B cell (primary cell): ENCODE measurements around the gene CTDSPL2.

Source experiments
- EZH2 ChIP-seq: IDR thresholded peaks from 2 replicates; pipeline ENCODE4 v1.6.1; 2012; ENCODE audit warnings: borderline replicate concordance, low read depth, mild to moderate bottlenecking, moderate library complexity, low read length; ENCODE audit not compliant: insufficient read depth, poor library complexity, severe bottlenecking
- TF ChIP-seq, protein P1 (sequence below): fragments of 200-600 bp; IDR thresholded peaks from one replicate; pipeline ENCODE4 v1.8.0; 2022; ENCODE audit warnings: antibody characterized with exemption, mild to moderate bottlenecking

DNA sequence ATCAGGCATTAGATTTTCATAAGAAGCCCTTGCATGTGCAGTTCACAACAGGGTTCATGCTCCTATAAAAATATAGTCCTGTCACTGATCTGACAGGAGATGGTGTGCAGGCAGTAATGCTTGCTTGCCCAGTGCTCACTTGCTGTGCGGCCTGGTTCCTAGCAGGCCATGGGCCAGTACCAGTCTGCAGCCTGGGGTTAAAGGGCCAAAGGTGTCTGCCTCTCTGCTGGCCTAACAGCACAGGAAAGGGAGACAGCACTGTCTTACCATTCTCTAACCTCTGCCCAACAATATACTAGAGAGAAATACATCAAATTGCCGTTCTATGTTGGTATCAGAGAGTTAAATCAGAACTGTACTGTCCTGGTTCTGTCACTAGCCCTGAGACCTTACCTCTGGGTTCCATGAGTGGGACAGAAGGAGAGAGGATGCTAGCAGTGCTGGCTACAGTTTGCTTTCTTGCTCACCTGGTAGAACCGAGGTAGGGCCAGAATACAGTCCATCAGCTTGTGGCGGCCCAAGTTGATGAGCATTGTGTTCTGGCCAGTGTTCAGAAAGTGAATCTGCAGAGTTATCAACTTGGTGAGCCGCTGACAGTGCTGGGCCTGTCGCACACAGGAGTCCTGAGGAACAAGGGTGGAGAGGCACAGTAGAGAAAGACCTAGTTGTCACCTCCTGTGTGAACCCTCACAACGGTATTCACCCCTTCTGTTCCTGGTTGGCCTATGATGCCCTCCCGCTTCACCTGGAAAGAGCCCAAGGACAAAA lies 138.1 kb downstream of the CTDSPL2 start:
- TF ChIP-seq, protein P1, sequence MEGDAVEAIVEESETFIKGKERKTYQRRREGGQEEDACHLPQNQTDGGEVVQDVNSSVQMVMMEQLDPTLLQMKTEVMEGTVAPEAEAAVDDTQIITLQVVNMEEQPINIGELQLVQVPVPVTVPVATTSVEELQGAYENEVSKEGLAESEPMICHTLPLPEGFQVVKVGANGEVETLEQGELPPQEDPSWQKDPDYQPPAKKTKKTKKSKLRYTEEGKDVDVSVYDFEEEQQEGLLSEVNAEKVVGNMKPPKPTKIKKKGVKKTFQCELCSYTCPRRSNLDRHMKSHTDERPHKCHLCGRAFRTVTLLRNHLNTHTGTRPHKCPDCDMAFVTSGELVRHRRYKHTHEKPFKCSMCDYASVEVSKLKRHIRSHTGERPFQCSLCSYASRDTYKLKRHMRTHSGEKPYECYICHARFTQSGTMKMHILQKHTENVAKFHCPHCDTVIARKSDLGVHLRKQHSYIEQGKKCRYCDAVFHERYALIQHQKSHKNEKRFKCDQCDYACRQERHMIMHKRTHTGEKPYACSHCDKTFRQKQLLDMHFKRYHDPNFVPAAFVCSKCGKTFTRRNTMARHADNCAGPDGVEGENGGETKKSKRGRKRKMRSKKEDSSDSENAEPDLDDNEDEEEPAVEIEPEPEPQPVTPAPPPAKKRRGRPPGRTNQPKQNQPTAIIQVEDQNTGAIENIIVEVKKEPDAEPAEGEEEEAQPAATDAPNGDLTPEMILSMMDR = no peak
- TF ChIP-seq EZH2 = no peak
